Esophagus muscularis mucosa (tissue), 4 donors: Measurements from ENCODE around the gene ALS2CL.

Experiments
- EP300 ChIP-seq: sonication (generic); formaldehyde crosslinking; IDR thresholded peaks from one replicate; pipeline ENCODE4 v1.6.1; 2017; ENCODE audit warnings: antibody characterized with exemption
- POLR2A ChIP-seq: fragments of 450-650 bp; IDR thresholded peaks from one replicate; pipeline ENCODE4 v1.6.1; 2017; ENCODE audit warnings: antibody characterized with exemption, moderate library complexity, mild to moderate bottlenecking, low read depth
- TF ChIP-seq, protein P1 (sequence below), 3 experiments: fragments of 200-600 bp in 2 of 3; fragments of 450-650 bp in 1 of 3; sonication (generic) in 2 of 3; IDR thresholded peaks; one replicate each; pipeline ENCODE4 v1.5.1; 2017 to 2019; ENCODE audit warnings: antibody characterized with exemption in 3 of 3, mild to moderate bottlenecking in 2 of 3, moderate library complexity in 1 of 3

DNA sequence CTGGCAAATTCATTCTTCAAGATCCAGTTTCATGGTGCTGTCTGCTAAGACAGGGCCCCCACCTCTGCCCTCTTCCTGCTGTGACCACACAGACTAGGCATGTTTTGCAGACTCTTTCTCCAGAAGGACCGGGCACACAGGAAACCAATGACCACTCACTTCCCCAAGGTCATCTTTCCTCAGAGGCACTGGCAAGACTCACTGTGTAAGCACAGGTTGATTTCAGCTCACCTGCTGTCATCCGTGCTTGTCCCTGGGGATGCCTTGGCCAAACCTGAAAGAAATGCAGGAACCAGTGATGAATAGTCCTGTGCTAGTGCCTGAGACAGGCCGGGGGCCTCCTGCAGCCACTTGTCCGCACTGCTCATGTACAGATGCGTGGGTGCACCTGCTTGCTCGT, 33.5 kb downstream of the ALS2CL start:
- TF ChIP-seq EP300 (no peak), POLR2A (no peak)
- TF ChIP-seq, protein P1, sequence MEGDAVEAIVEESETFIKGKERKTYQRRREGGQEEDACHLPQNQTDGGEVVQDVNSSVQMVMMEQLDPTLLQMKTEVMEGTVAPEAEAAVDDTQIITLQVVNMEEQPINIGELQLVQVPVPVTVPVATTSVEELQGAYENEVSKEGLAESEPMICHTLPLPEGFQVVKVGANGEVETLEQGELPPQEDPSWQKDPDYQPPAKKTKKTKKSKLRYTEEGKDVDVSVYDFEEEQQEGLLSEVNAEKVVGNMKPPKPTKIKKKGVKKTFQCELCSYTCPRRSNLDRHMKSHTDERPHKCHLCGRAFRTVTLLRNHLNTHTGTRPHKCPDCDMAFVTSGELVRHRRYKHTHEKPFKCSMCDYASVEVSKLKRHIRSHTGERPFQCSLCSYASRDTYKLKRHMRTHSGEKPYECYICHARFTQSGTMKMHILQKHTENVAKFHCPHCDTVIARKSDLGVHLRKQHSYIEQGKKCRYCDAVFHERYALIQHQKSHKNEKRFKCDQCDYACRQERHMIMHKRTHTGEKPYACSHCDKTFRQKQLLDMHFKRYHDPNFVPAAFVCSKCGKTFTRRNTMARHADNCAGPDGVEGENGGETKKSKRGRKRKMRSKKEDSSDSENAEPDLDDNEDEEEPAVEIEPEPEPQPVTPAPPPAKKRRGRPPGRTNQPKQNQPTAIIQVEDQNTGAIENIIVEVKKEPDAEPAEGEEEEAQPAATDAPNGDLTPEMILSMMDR (IDR thresholded peaks at IDR 0.05), result no peak
